ENCODE results near the gene TCEANC2.

TCEANC2 gene

DNA sequence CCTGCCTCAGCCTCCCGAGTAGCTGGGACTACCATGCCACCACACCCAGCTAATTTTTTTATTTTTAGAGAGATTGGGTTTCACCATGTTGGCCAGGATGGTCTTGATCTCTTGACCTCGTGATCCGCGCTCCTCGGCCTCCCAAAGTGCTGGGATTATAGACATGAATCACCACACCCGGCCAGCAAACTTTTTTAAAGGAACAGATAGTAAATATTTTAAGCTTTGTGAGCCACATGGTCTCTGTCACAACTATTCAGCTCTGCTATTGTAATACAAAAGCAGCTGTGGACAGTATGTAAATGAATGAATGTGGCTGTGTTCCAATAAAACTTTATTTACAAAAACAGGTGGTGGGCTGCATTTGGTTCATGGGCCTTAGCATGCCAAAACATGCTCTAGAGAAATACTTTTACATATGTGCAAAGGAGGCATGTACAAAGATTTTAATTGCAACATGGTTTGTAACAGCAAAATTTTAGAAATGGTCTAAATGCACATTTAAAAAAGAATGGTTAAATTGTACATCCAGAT is 52.4 kb downstream of the TCEANC2 start:
- POLR2A ChIA-PET (ENCODE audit: low non-redundant PET): no interaction called here
- no peak for DNase-seq (ENCODE audit: low spot score)
- CTCF ChIA-PET: interaction anchor here (1.0 kb wide), 1 partner anchor 15 kb away, joined by 3 read pairs; no protein-coding TSS in a partner anchor
- TF ChIP-seq, protein P1, sequence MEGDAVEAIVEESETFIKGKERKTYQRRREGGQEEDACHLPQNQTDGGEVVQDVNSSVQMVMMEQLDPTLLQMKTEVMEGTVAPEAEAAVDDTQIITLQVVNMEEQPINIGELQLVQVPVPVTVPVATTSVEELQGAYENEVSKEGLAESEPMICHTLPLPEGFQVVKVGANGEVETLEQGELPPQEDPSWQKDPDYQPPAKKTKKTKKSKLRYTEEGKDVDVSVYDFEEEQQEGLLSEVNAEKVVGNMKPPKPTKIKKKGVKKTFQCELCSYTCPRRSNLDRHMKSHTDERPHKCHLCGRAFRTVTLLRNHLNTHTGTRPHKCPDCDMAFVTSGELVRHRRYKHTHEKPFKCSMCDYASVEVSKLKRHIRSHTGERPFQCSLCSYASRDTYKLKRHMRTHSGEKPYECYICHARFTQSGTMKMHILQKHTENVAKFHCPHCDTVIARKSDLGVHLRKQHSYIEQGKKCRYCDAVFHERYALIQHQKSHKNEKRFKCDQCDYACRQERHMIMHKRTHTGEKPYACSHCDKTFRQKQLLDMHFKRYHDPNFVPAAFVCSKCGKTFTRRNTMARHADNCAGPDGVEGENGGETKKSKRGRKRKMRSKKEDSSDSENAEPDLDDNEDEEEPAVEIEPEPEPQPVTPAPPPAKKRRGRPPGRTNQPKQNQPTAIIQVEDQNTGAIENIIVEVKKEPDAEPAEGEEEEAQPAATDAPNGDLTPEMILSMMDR (conservative IDR thresholded peaks at IDR 0.05; ENCODE audit: low read depth): no peak
- no peak overlapping the region for H3K27ac ChIP-seq

GRCh38 chr1:54107131-54107530 is 53.7 kb downstream of the TCEANC2 start:
- H3K27ac ChIP-seq: no peak overlapping the region
- CTCF ChIA-PET: interaction anchor here (0.6 kb wide), 1 partner anchor 402 kb away, joined by 3 read pairs; no protein-coding TSS in a partner anchor
- TF ChIP-seq, protein P1 (conservative IDR thresholded peaks at IDR 0.05; ENCODE audit: low read depth): no peak
- POLR2A ChIA-PET (ENCODE audit: low non-redundant PET): no interaction called here
- DNase-seq (ENCODE audit: low spot score): no peak

DNA sequence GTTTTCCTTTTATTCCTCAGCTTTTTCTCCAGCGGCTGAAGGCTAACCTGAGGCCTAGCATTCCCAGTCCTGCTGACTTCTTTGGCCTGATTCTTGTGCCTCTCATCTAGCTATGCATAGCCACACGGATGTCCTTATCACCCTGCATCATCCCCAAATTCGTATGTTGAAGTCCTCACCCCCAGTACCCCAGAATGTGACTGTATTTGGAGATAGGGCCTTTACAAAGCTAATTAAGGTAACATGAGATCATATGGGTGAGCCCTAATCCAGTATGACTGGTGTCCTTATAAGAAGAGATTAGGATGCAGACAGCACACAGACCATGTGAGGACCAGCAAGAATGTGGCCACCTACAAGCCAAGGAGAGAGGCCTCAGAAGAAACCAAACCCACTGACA is 54.7 kb downstream of the TCEANC2 start:
- no peak overlapping the region for H3K27ac ChIP-seq
- POLR2A ChIA-PET (ENCODE audit: low non-redundant PET): no interaction called here
- CTCF ChIA-PET: interaction anchor here (0.6 to 0.8 kb wide), 3 partner anchors 9 to 66 kb away, joined by 3 to 4 read pairs (median 3); no protein-coding TSS in a partner anchor
- DNase-seq (ENCODE audit: low spot score): no peak
- TF ChIP-seq, protein P1 (conservative IDR thresholded peaks at IDR 0.05; ENCODE audit: low read depth): no peak

GRCh38 chr1:54109129-54110090 is 56.0 kb downstream of the TCEANC2 start:
- ChIA-PET POLR2A (ENCODE audit: low non-redundant PET) (no interaction called here), CTCF (no interaction called here)
- no peak for DNase-seq (ENCODE audit: low spot score)
- no peak overlapping the region for H3K27ac ChIP-seq
- TF ChIP-seq, protein P1 (conservative IDR thresholded peaks at IDR 0.05; ENCODE audit: low read depth): no peak

DNA sequence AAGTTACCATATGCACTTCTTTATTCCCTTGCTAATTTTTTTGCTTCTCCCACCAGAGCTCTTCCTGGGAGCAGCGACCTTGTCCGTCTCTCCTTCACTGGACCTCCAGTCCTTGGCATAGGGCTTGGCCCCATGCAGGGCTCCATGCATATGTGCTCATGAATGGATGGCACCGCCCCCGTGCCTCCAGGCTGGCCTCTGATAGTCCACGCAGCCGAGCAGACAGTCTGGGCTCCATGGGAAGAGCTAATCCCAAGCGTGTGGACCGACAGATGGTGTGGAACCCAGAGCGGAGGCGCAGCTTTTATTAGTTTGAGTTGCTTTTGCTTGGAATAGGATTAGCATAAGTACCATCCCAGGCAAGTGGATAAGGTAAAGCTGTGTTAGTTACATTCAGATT is 57.6 kb downstream of the TCEANC2 start:
- DNase-seq (ENCODE audit: low spot score): no peak
- ChIA-PET POLR2A (ENCODE audit: low non-redundant PET) (no interaction called here), CTCF (no interaction called here)
- TF ChIP-seq, protein P1 (conservative IDR thresholded peaks at IDR 0.05; ENCODE audit: low read depth): no peak
- no peak overlapping the region for H3K27ac ChIP-seq

GRCh38 chr1:54111624-54112023 is 58.2 kb downstream of the TCEANC2 start:
- ChIA-PET POLR2A (ENCODE audit: low non-redundant PET) (no interaction called here), CTCF (interaction anchor here (0.6 to 0.7 kb wide), 2 partner anchors 23 to 251 kb away, joined by 3 read pairs; no protein-coding TSS in a partner anchor)
- no peak overlapping the region for H3K27ac ChIP-seq
- DNase-seq (ENCODE audit: low spot score): no peak
- TF ChIP-seq, protein P1 (conservative IDR thresholded peaks at IDR 0.05; ENCODE audit: low read depth): no peak
